HepG2 (cell line): Measurements from ENCODE around the gene ENTREP3. TPM values are rescaled to one million over a fixed set of nuclear protein-coding genes. Genes with fewer than 3 reads are reported as not detected.
A peak's percentile ranks its signal among the peaks of the same experiment; 100 is the strongest.

ENCODE experiments used
- AGO2 ChIP-seq: fragments of 200-400 bp; formaldehyde crosslinking; optimal IDR thresholded peaks from 2 replicates; pipeline ENCODE3; 2017; ENCODE audit warnings: mild to moderate bottlenecking, low read depth, low read length, moderate library complexity
- FOXC1 ChIP-seq: sonication (generic); formaldehyde crosslinking; IDR thresholded peaks from 2 replicates; pipeline ENCODE4 v1.8.0; 2022; ENCODE audit warnings: mild to moderate bottlenecking, missing genetic modification reagents, borderline replicate concordance
- MBNL3 ChIP-seq: fragments of 250-450 bp; sonication (Bioruptor Pico); conservative IDR thresholded peaks from 2 replicates; pipeline ENCODE4 v1.8.0; 2022; ENCODE audit warnings: mild to moderate bottlenecking, inconsistent platforms
- MTF1 ChIP-seq: sonication (generic); formaldehyde crosslinking; IDR thresholded peaks from 2 replicates; pipeline ENCODE4 v1.5.0; 2020; ENCODE audit warnings: missing genetic modification reagents
- NAIF1 ChIP-seq: sonication (generic); formaldehyde crosslinking; IDR thresholded peaks from 2 replicates; pipeline ENCODE4 v1.5.0; 2020; ENCODE audit warnings: mild to moderate bottlenecking, missing genetic modification reagents, borderline replicate concordance
- PAX8 ChIP-seq: sonication (generic); formaldehyde crosslinking; IDR thresholded peaks from 2 replicates; pipeline ENCODE4 v1.8.0; 2022; ENCODE audit warnings: mild to moderate bottlenecking, missing genetic modification reagents, borderline replicate concordance
- SPEN ChIP-seq: sonication (generic); formaldehyde crosslinking; IDR thresholded peaks from 2 replicates; pipeline ENCODE4 v1.5.1; 2020; ENCODE audit warnings: low read depth, mild to moderate bottlenecking, missing genetic modification reagents
- ZBTB42 ChIP-seq: sonication (generic); formaldehyde crosslinking; IDR thresholded peaks from 2 replicates; pipeline ENCODE4 v1.5.0; 2020; ENCODE audit warnings: mild to moderate bottlenecking, missing genetic modification reagents
- ZNF17 ChIP-seq: sonication (generic); formaldehyde crosslinking; IDR thresholded peaks from 2 replicates; pipeline ENCODE4 v1.5.0; 2020; ENCODE audit warnings: mild to moderate bottlenecking, missing genetic modification reagents
- ZNF33A ChIP-seq: sonication (generic); formaldehyde crosslinking; IDR thresholded peaks from 2 replicates; pipeline ENCODE4 v1.5.1; 2020; ENCODE audit warnings: missing genetic modification reagents, mild to moderate bottlenecking, moderate library complexity, borderline replicate concordance
- ZNF510 ChIP-seq: sonication (generic); formaldehyde crosslinking; IDR thresholded peaks from 2 replicates; pipeline ENCODE4 v1.4.0; 2020; ENCODE audit warnings: low read depth, mild to moderate bottlenecking, missing genetic modification reagents
- ZNF563 ChIP-seq: sonication (generic); formaldehyde crosslinking; IDR thresholded peaks from 2 replicates; pipeline ENCODE4 v1.8.0; 2022; ENCODE audit warnings: mild to moderate bottlenecking, moderate library complexity, missing genetic modification reagents
- ZNF607 ChIP-seq: sonication (generic); formaldehyde crosslinking; IDR thresholded peaks from 2 replicates; pipeline ENCODE4 v1.5.1; 2020; ENCODE audit warnings: missing genetic modification reagents, mild to moderate bottlenecking, borderline replicate concordance
- ZNF75D ChIP-seq: sonication (generic); formaldehyde crosslinking; IDR thresholded peaks from 2 replicates; pipeline ENCODE4 v1.8.1; 2023; ENCODE audit warnings: missing genetic modification reagents, mild to moderate bottlenecking, borderline replicate concordance
- polyA plus RNA-seq, 8 experiments: library from polyadenylated mRNA; depleted of rRNA in 3 of 8; stranded (reverse) in 7 of 8; unstranded in 1 of 8; fragments of >200 nt; fragmentation: Illumina TruSeq in 4 of 8; extraction: Trizol in 4 of 8; gene quantifications; 2 replicates each; pipeline versions ENCODE4 v1.2.1 to v1.2.3, GENCODE V29; 2011 to 2016; ENCODE audit warnings: low read depth in 4 of 8, missing spikeins in 1 of 8, mixed read lengths in 1 of 8; ENCODE audit not compliant: insufficient read depth in 1 of 8
- total RNA-seq, 5 experiments: library from RNA; depleted of rRNA; stranded (reverse); fragments of >200 nt; fragmentation: Illumina TruSeq; extraction: Trizol; gene quantifications; 2 replicates each; pipeline ENCODE4 v1.2.3, GENCODE V29; 2016; ENCODE audit warnings: low read depth in 1 of 5
- TF ChIP-seq, protein P1 (sequence below), 2 experiments: IDR thresholded peaks; 2 replicates each; pipeline ENCODE4 v1.6.1; 2011 to 2012; ENCODE audit warnings: low read length in 2 of 2, borderline replicate concordance in 1 of 2, low read depth in 1 of 2, mild to moderate bottlenecking in 1 of 2, moderate library complexity in 1 of 2
- TF ChIP-seq, protein P2 (sequence below): IDR thresholded peaks from 2 replicates; pipeline ENCODE4 v1.6.1; 2016; ENCODE audit warnings: missing compliant biosample characterization, missing genetic modification reagents, borderline replicate concordance
- TF ChIP-seq, protein P3 (sequence below): IDR thresholded peaks from 2 replicates; pipeline ENCODE4 v1.6.1; 2012; ENCODE audit warnings: low read depth, low read length, improper control_type of control experiment
- TF ChIP-seq, protein P4 (sequence below): IDR thresholded peaks from 2 replicates; pipeline ENCODE4 v1.6.1; 2016; ENCODE audit warnings: low read depth, control low read depth
- TF ChIP-seq, protein P5 (sequence below): fragments of 450-650 bp; IDR thresholded peaks from 2 replicates; pipeline ENCODE4 v1.6.1; 2017

The ENTREP3 gene
- total and polyA plus RNA-seq, 2 of the 13 experiments (the other 11 are each of a cell fraction or from before 2014, with no cell fraction given) = 4.1 to 9.9 TPM

DNA sequence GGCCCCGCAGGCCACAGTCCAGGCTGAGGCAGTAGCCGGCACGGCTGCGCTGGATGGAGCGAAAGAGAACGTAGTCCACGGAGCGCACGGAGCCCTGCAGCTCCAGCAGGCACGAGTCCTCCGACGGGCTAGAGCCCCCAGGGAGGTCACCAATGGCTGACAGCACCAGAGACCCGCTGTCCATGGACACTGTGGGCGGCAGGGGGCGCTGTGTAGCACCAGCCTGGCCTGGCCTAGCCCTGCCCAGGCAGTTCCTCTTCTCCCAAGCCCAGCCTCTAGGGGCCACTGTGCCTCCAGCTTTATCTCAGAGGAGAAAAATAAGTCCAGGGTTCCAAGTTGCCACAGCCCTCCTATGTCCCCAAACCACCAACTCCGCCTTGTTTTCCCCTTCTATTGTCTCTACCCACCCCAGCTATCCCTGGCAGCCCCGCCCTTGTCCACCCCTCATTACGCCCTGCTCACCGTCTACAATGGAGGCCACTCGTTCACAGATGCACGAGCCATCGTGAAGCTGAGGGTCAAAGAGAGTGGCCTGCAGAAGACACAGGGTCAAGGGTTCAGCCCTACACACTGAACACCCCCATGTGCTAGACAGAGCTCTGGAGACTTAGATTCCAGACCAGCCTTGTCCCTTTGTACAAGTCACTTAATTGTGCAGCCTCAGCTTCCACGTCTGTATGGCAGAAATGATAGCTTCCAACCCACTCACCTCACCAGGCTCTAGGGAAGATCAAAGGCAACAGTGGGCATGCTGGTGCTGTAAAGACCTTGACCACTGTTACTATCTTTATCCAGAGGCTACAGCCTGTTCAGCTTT lies 4.4 kb downstream of the ENTREP3 start (continued):
- TF ChIP-seq, protein P1, sequence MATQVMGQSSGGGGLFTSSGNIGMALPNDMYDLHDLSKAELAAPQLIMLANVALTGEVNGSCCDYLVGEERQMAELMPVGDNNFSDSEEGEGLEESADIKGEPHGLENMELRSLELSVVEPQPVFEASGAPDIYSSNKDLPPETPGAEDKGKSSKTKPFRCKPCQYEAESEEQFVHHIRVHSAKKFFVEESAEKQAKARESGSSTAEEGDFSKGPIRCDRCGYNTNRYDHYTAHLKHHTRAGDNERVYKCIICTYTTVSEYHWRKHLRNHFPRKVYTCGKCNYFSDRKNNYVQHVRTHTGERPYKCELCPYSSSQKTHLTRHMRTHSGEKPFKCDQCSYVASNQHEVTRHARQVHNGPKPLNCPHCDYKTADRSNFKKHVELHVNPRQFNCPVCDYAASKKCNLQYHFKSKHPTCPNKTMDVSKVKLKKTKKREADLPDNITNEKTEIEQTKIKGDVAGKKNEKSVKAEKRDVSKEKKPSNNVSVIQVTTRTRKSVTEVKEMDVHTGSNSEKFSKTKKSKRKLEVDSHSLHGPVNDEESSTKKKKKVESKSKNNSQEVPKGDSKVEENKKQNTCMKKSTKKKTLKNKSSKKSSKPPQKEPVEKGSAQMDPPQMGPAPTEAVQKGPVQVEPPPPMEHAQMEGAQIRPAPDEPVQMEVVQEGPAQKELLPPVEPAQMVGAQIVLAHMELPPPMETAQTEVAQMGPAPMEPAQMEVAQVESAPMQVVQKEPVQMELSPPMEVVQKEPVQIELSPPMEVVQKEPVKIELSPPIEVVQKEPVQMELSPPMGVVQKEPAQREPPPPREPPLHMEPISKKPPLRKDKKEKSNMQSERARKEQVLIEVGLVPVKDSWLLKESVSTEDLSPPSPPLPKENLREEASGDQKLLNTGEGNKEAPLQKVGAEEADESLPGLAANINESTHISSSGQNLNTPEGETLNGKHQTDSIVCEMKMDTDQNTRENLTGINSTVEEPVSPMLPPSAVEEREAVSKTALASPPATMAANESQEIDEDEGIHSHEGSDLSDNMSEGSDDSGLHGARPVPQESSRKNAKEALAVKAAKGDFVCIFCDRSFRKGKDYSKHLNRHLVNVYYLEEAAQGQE (IDR thresholded peaks at IDR 0.05; ENCODE audit: borderline replicate concordance in 1 of 2, low read depth in 1 of 2, low read length in 2 of 2) = no peak
- TF ChIP-seq ZNF33A (CRISPR knock-in tag) = no peak
- TF ChIP-seq ZNF563 (CRISPR knock-in tag) = peak; percentile 56; the same call in 1 of the 2 replicates
- no peak for TF ChIP-seq ZNF75D (CRISPR knock-in tag)
- TF ChIP-seq SPEN = 0 out of 2 replicates have a peak, but pooled peaks have one; percentile 20
- TF ChIP-seq, protein P2, sequence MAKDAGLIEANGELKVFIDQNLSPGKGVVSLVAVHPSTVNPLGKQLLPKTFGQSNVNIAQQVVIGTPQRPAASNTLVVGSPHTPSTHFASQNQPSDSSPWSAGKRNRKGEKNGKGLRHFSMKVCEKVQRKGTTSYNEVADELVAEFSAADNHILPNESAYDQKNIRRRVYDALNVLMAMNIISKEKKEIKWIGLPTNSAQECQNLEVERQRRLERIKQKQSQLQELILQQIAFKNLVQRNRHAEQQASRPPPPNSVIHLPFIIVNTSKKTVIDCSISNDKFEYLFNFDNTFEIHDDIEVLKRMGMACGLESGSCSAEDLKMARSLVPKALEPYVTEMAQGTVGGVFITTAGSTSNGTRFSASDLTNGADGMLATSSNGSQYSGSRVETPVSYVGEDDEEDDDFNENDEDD = peak; percentile 2; the same call in 1 of the 2 replicates
- TF ChIP-seq PAX8 (CRISPR knock-in tag) = no peak
- no peak for TF ChIP-seq ZNF607 (CRISPR knock-in tag)
- TF ChIP-seq, protein P3, sequence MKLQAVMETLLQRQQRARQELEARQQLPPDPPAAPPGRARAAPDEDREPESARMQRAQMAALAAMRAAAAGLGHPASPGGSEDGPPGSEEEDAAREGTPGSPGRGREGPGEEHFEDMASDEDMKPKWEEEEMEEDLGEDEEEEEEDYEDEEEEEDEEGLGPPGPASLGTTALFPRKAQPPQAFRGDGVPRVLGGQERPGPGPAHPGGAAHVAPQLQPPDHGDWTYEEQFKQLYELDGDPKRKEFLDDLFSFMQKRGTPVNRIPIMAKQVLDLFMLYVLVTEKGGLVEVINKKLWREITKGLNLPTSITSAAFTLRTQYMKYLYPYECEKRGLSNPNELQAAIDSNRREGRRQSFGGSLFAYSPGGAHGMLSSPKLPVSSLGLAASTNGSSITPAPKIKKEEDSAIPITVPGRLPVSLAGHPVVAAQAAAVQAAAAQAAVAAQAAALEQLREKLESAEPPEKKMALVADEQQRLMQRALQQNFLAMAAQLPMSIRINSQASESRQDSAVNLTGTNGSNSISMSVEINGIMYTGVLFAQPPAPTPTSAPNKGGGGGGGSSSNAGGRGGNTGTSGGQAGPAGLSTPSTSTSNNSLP = no peak
- no peak for TF ChIP-seq AGO2
- no peak for TF ChIP-seq ZNF510 (CRISPR knock-in tag)
- no peak for TF ChIP-seq NAIF1 (CRISPR knock-in tag)
- no peak for TF ChIP-seq ZNF17
- TF ChIP-seq MBNL3 (CRISPR knock-in tag) = no peak
- TF ChIP-seq, protein P4, sequence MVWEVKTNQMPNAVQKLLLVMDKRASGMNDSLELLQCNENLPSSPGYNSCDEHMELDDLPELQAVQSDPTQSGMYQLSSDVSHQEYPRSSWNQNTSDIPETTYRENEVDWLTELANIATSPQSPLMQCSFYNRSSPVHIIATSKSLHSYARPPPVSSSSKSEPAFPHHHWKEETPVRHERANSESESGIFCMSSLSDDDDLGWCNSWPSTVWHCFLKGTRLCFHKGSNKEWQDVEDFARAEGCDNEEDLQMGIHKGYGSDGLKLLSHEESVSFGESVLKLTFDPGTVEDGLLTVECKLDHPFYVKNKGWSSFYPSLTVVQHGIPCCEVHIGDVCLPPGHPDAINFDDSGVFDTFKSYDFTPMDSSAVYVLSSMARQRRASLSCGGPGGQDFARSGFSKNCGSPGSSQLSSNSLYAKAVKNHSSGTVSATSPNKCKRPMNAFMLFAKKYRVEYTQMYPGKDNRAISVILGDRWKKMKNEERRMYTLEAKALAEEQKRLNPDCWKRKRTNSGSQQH (CRISPR knock-in tag) = peak; percentile 75; the same call in 1 of the 2 replicates
- TF ChIP-seq, protein P5, sequence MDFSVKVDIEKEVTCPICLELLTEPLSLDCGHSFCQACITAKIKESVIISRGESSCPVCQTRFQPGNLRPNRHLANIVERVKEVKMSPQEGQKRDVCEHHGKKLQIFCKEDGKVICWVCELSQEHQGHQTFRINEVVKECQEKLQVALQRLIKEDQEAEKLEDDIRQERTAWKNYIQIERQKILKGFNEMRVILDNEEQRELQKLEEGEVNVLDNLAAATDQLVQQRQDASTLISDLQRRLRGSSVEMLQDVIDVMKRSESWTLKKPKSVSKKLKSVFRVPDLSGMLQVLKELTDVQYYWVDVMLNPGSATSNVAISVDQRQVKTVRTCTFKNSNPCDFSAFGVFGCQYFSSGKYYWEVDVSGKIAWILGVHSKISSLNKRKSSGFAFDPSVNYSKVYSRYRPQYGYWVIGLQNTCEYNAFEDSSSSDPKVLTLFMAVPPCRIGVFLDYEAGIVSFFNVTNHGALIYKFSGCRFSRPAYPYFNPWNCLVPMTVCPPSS = no peak
- TF ChIP-seq MTF1 = no peak
- no peak for TF ChIP-seq ZBTB42 (CRISPR knock-in tag)
- no peak for TF ChIP-seq FOXC1
